ACHN (cell line): ENCODE results near the gene SERF2.
"Not testable (repeated sequence)": the region's sequence is repeated elsewhere in the genome, so short reads cannot be mapped to it uniquely, and the experiment has no call there.

ENCODE experiments used
- DNase-seq: peaks from one replicate; pipeline ENCODE4 v3.0.0-alpha.2; 2015
- in situ Hi-C: cut with HindIII; loops from 2 replicates; pipeline ENCODE4 v1.10.0; 2017; ENCODE audit warnings: low sequenced_read_pairs, low pct_ligation_motif_present, low pct_unique_long_range_greater_than_20kb

SERF2 gene

GRCh38 chr15:43791993-43792760 is at the start of gene SERF2:
Gene SERF2 (plus strand): TSS chr15:43792320. CDS start chr15:43792377, 57 bp downstream.
- peak; percentile 98 for DNase-seq
- in situ Hi-C loops, result no loop called here

GRCh38 chr15:43746245-43746902 is 45.7 kb upstream of the SERF2 start, which contains the start of gene PDIA3:
Gene PDIA3 (plus strand): TSS chr15:43746438. CDS start chr15:43746540, 102 bp downstream.
- DNase-seq, result peak; percentile 87
- in situ Hi-C loops, result not testable (repeated sequence)

GRCh38 chr15:43746903-43747309 is 45.2 kb upstream of the SERF2 start:
- in situ Hi-C loops, result not testable (repeated sequence)
- peak; percentile 12 for DNase-seq

- in situ Hi-C loops, result no loop called here
- DNase-seq, result no peak
Measured at GRCh38 chr15:43748376-43748775, 43.7 kb upstream of the SERF2 start.

- in situ Hi-C loops, result no loop called here
Measured at GRCh38 chr15:43749690-43750345, 42.3 kb upstream of the SERF2 start.

GRCh38 chr15:43751885-43752284 is 40.2 kb upstream of the SERF2 start:
- in situ Hi-C loops, result no loop called here
- no peak for DNase-seq

More at GRCh38 chr15:43749690-43750345, 42.3 kb upstream of the SERF2 start:
- DNase-seq, result no peak

- in situ Hi-C loops, result no loop called here
- DNase-seq, result no peak
Measured at GRCh38 chr15:43762824-43763223, 29.3 kb upstream of the SERF2 start.

- DNase-seq, result no peak
- in situ Hi-C loops, result no loop called here
Measured at GRCh38 chr15:43763819-43764446, 28.2 kb upstream of the SERF2 start.

- in situ Hi-C loops, result no loop called here
Measured at GRCh38 chr15:43769584-43770228, 22.4 kb upstream of the SERF2 start.

GRCh38 chr15:43771816-43772215 is 20.3 kb upstream of the SERF2 start:
- in situ Hi-C loops, result no loop called here
- no peak for DNase-seq

More at GRCh38 chr15:43769584-43770228, 22.4 kb upstream of the SERF2 start:
- peak; percentile 53 for DNase-seq

- in situ Hi-C loops, result no loop called here
- DNase-seq, result no peak
Measured at GRCh38 chr15:43772624-43773023, 19.5 kb upstream of the SERF2 start.

- DNase-seq, result no peak
- in situ Hi-C loops, result no loop called here
Measured at GRCh38 chr15:43774062-43774461, 18.1 kb upstream of the SERF2 start.

- in situ Hi-C loops, result no loop called here
- DNase-seq, result peak; percentile 53
Measured at GRCh38 chr15:43775411-43775965, 16.6 kb upstream of the SERF2 start.

- in situ Hi-C loops, result no loop called here
- no peak for DNase-seq
Measured at GRCh38 chr15:43776101-43776717, 15.9 kb upstream of the SERF2 start.

GRCh38 chr15:43776718-43777266 is 15.3 kb upstream of the SERF2 start, which contains the start of gene ELL3:
Gene ELL3 (minus strand): TSS chr15:43776966. CDS start chr15:43776901, 65 bp downstream.
- in situ Hi-C loops, result no loop called here
- DNase-seq, result peak; percentile 80

- in situ Hi-C loops, result no loop called here
Measured at GRCh38 chr15:43777267-43777914, 14.7 kb upstream of the SERF2 start.

GRCh38 chr15:43779016-43779415 is 13.1 kb upstream of the SERF2 start:
- in situ Hi-C loops, result no loop called here
- DNase-seq, result no peak

More at GRCh38 chr15:43777267-43777914, 14.7 kb upstream of the SERF2 start:
- DNase-seq, result peak; percentile 73
